ENCODE data around the gene CHRNA1.

DNA sequence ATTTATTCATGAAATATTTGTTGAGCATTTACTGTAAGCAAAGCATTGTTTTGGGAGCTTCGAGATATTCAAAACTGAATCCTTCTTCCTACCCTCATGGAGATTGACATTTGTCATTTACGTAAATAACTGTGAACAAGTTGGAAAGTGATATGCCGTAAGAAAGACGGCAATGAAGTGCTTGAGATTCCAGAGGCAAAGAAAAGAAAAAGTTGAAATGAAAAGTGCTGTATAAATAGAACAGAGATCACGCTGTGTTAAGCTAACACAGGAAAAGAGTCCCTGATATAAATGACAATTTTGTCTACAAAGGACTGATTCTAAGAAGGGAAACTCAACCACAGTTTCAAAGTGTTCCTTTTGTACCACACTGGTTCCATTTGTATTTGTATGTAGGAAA, 1.8 kb downstream of the CHRNA1 start:
- no peak for TF ChIP-seq DNMT1 (IDR thresholded peaks at IDR 0.05)
- TF ChIP-seq, protein P1, sequence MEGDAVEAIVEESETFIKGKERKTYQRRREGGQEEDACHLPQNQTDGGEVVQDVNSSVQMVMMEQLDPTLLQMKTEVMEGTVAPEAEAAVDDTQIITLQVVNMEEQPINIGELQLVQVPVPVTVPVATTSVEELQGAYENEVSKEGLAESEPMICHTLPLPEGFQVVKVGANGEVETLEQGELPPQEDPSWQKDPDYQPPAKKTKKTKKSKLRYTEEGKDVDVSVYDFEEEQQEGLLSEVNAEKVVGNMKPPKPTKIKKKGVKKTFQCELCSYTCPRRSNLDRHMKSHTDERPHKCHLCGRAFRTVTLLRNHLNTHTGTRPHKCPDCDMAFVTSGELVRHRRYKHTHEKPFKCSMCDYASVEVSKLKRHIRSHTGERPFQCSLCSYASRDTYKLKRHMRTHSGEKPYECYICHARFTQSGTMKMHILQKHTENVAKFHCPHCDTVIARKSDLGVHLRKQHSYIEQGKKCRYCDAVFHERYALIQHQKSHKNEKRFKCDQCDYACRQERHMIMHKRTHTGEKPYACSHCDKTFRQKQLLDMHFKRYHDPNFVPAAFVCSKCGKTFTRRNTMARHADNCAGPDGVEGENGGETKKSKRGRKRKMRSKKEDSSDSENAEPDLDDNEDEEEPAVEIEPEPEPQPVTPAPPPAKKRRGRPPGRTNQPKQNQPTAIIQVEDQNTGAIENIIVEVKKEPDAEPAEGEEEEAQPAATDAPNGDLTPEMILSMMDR (IDR thresholded peaks at IDR 0.05 in 2 of 3, conservative IDR thresholded peaks at IDR 0.05 in 1 of 3; ENCODE audit: insufficient read depth in 2 of 3, low read depth in 1 of 3, low read length in 3 of 3) = no peak
- TF ChIP-seq THRAP3 (IDR thresholded peaks at IDR 0.05; ENCODE audit: borderline replicate concordance) = no peak
- TF ChIP-seq FOXM1 (IDR thresholded peaks at IDR 0.05; ENCODE audit: low read depth) = no peak
- no peak for TF ChIP-seq FOXM1 (CRISPR knock-in tag; IDR thresholded peaks at IDR 0.05; ENCODE audit: low read depth)
- TF ChIP-seq TBP (optimal IDR thresholded peaks at IDR 0.05; ENCODE audit: low read depth, low read length) = no peak
- TF ChIP-seq, protein P2, sequence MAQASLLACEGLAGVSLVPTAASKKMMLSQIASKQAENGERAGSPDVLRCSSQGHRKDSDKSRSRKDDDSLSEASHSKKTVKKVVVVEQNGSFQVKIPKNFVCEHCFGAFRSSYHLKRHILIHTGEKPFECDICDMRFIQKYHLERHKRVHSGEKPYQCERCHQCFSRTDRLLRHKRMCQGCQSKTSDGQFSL (CRISPR knock-in tag; IDR thresholded peaks at IDR 0.05) = no peak
- TF ChIP-seq, protein P2 (tag; IDR thresholded peaks at IDR 0.05) = no peak
- TF ChIP-seq RBBP5 (IDR thresholded peaks at IDR 0.05; ENCODE audit: borderline replicate concordance, insufficient read depth, low read length, poor library complexity, severe bottlenecking) = no peak
- TF ChIP-seq, protein P3, sequence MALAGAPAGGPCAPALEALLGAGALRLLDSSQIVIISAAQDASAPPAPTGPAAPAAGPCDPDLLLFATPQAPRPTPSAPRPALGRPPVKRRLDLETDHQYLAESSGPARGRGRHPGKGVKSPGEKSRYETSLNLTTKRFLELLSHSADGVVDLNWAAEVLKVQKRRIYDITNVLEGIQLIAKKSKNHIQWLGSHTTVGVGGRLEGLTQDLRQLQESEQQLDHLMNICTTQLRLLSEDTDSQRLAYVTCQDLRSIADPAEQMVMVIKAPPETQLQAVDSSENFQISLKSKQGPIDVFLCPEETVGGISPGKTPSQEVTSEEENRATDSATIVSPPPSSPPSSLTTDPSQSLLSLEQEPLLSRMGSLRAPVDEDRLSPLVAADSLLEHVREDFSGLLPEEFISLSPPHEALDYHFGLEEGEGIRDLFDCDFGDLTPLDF (CRISPR knock-in tag; IDR thresholded peaks at IDR 0.05) = no peak
- no peak for TF ChIP-seq EP300 (IDR thresholded peaks at IDR 0.05; ENCODE audit: low read length)
- TF ChIP-seq MTA1 (IDR thresholded peaks at IDR 0.05; ENCODE audit: borderline replicate concordance) = no peak
- no peak for TF ChIP-seq EGR1 (conservative IDR thresholded peaks at IDR 0.05)
- TF ChIP-seq, protein P4, sequence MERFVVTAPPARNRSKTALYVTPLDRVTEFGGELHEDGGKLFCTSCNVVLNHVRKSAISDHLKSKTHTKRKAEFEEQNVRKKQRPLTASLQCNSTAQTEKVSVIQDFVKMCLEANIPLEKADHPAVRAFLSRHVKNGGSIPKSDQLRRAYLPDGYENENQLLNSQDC (CRISPR knock-in tag; IDR thresholded peaks at IDR 0.05) = no peak
- TF ChIP-seq, protein P5, sequence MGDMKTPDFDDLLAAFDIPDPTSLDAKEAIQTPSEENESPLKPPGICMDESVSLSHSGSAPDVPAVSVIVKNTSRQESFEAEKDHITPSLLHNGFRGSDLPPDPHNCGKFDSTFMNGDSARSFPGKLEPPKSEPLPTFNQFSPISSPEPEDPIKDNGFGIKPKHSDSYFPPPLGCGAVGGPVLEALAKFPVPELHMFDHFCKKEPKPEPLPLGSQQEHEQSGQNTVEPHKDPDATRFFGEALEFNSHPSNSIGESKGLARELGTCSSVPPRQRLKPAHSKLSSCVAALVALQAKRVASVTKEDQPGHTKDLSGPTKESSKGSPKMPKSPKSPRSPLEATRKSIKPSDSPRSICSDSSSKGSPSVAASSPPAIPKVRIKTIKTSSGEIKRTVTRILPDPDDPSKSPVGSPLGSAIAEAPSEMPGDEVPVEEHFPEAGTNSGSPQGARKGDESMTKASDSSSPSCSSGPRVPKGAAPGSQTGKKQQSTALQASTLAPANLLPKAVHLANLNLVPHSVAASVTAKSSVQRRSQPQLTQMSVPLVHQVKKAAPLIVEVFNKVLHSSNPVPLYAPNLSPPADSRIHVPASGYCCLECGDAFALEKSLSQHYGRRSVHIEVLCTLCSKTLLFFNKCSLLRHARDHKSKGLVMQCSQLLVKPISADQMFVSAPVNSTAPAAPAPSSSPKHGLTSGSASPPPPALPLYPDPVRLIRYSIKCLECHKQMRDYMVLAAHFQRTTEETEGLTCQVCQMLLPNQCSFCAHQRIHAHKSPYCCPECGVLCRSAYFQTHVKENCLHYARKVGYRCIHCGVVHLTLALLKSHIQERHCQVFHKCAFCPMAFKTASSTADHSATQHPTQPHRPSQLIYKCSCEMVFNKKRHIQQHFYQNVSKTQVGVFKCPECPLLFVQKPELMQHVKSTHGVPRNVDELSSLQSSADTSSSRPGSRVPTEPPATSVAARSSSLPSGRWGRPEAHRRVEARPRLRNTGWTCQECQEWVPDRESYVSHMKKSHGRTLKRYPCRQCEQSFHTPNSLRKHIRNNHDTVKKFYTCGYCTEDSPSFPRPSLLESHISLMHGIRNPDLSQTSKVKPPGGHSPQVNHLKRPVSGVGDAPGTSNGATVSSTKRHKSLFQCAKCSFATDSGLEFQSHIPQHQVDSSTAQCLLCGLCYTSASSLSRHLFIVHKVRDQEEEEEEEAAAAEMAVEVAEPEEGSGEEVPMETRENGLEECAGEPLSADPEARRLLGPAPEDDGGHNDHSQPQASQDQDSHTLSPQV (IDR thresholded peaks at IDR 0.05) = no peak
- TF ChIP-seq, protein P6, sequence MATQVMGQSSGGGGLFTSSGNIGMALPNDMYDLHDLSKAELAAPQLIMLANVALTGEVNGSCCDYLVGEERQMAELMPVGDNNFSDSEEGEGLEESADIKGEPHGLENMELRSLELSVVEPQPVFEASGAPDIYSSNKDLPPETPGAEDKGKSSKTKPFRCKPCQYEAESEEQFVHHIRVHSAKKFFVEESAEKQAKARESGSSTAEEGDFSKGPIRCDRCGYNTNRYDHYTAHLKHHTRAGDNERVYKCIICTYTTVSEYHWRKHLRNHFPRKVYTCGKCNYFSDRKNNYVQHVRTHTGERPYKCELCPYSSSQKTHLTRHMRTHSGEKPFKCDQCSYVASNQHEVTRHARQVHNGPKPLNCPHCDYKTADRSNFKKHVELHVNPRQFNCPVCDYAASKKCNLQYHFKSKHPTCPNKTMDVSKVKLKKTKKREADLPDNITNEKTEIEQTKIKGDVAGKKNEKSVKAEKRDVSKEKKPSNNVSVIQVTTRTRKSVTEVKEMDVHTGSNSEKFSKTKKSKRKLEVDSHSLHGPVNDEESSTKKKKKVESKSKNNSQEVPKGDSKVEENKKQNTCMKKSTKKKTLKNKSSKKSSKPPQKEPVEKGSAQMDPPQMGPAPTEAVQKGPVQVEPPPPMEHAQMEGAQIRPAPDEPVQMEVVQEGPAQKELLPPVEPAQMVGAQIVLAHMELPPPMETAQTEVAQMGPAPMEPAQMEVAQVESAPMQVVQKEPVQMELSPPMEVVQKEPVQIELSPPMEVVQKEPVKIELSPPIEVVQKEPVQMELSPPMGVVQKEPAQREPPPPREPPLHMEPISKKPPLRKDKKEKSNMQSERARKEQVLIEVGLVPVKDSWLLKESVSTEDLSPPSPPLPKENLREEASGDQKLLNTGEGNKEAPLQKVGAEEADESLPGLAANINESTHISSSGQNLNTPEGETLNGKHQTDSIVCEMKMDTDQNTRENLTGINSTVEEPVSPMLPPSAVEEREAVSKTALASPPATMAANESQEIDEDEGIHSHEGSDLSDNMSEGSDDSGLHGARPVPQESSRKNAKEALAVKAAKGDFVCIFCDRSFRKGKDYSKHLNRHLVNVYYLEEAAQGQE (IDR thresholded peaks at IDR 0.05; ENCODE audit: borderline replicate concordance) = no peak
- TF ChIP-seq, protein P6 (CRISPR knock-in tag; IDR thresholded peaks at IDR 0.05; ENCODE audit: low read depth) = no peak

All from K562 (cell line).